Uterus (tissue), 4 donors: Measurements from ENCODE around the gene TMEM109. TPM values are rescaled to one million over a fixed set of nuclear protein-coding genes. Genes with fewer than 3 reads are reported as not detected.

ENCODE experiments used
- DNase-seq, 2 donors: peaks; one replicate each; pipeline ENCODE4 v3.0.0-alpha.2; 2019 to 2020
- H3K27ac ChIP-seq, 2 donors: fragments of 200-600 bp; sonication (generic); 1 replicate in 1 of 2; 2 replicates in 1 of 2; pipeline ENCODE4 v1.5.1; 2016 to 2018
- H3K27me3 ChIP-seq, 2 donors: fragments of 200-600 bp; sonication (generic); one replicate each; pipeline ENCODE4 v1.5.1; 2018 to 2019; ENCODE audit warnings: control low read depth in 1 of 2
- H3K36me3 ChIP-seq, 2 donors: fragments of 200-600 bp; sonication (generic); one replicate each; pipeline ENCODE4 v1.5.1; 2019; ENCODE audit warnings: control low read depth in 1 of 2
- H3K4me1 ChIP-seq, 2 donors: fragments of 200-600 bp; sonication (generic); one replicate each; pipeline ENCODE4 v1.5.1; 2018 to 2019; ENCODE audit warnings: control low read depth in 1 of 2
- H3K4me3 ChIP-seq, 2 donors: fragments of 200-600 bp; sonication (generic); 1 replicate in 1 of 2; 2 replicates in 1 of 2; pipeline ENCODE4 v1.5.1; 2018 to 2019; ENCODE audit warnings: mild to moderate bottlenecking in 1 of 2
- H3K9me3 ChIP-seq, 2 donors: fragments of 200-600 bp; sonication (generic); one replicate each; pipeline ENCODE4 v1.5.1; 2019; ENCODE audit warnings: control low read depth in 1 of 2
- CTCF ChIP-seq, 4 experiments: fragments of 200-600 bp in 2 of 4; fragments of 450-650 bp in 2 of 4; sonication (generic) in 2 of 4; IDR thresholded peaks; one replicate each; pipeline ENCODE4 v1.5.1; 2016 to 2019; ENCODE audit warnings: antibody characterized with exemption in 4 of 4, mild to moderate bottlenecking in 2 of 4, moderate library complexity in 1 of 4
- POLR2A ChIP-seq, 2 donors: fragments of 450-650 bp; IDR thresholded peaks; one replicate each; pipeline ENCODE4 v1.6.1; 2016; ENCODE audit warnings: antibody characterized with exemption in 2 of 2, mild to moderate bottlenecking in 1 of 2, moderate library complexity in 1 of 2
- intact Hi-C: fragments of 100-400 bp; cut with DNase I; formaldehyde crosslinking; loops from one replicate; pipeline ENCODE4 v1.15.1; 2023; ENCODE audit warnings: low total_unique reads
- total RNA-seq, 4 donors: library from RNA; depleted of rRNA in 3 of 4; stranded (reverse); fragments of >200 nt in 3 of 4; gene quantifications; one replicate each; pipeline versions ENCODE4 v1.1.0 to v1.2.4, GENCODE V29; 2014 to 2023
- donor health status: DM: yes; HTN: yes; CAD: no.

The TMEM109 gene
- total RNA-seq, 4 donors from 2014 or later: 37.1 to 155 (median 75.3) TPM

- no peaks in the 10 kb centered on the region for H3K36me3 ChIP-seq
These were observed 22.7 kb upstream of the TMEM109 start for GRCh38 chr11:60891103-60891741.

GRCh38 chr11:60895687-60896086 lies 18.3 kb upstream of the TMEM109 start:
- no peak for DNase-seq
- H3K36me3 ChIP-seq: no peaks in the 10 kb centered on the region
- no peak overlapping the region for H3K27ac ChIP-seq
- H3K9me3 ChIP-seq: no peaks in the 10 kb centered on the region
- H3K27me3 ChIP-seq: no peaks in the 10 kb centered on the region
- H3K4me1 ChIP-seq: no peaks in the 10 kb centered on the region
- intact Hi-C loops: no loop called here
- no peak overlapping the region for H3K4me3 ChIP-seq
- TF ChIP-seq CTCF (IDR thresholded peaks at IDR 0.05): no peak
- no peak for TF ChIP-seq POLR2A (IDR thresholded peaks at IDR 0.05)

More at GRCh38 chr11:60891103-60891741, 22.7 kb upstream of the TMEM109 start:
- intact Hi-C loops: no loop called here
- no peaks in the 10 kb centered on the region for H3K4me1 ChIP-seq
- TF ChIP-seq CTCF (IDR thresholded peaks at IDR 0.05) (no peak), POLR2A (IDR thresholded peaks at IDR 0.05) (no peak)
- no peaks in the 10 kb centered on the region for H3K27me3 ChIP-seq
- no peak overlapping the region for H3K27ac ChIP-seq
- H3K4me3 ChIP-seq: no peak overlapping the region
- no peaks in the 10 kb centered on the region for H3K9me3 ChIP-seq
- peak in 1 of 2 donors; percentile 28 for DNase-seq

- Histone ChIP-seq H3K4me3 (no peak overlapping the region), H3K27ac (no peak overlapping the region), H3K9me3 (no peaks in the 10 kb centered on the region), H3K4me1 (no peaks in the 10 kb centered on the region), H3K36me3 (no peaks in the 10 kb centered on the region), H3K27me3 (no peaks in the 10 kb centered on the region)
- intact Hi-C loops: no loop called here
- peak in 1 of 2 donors; percentile 1 for DNase-seq
- no peak for TF ChIP-seq POLR2A (IDR thresholded peaks at IDR 0.05)
- no peak for TF ChIP-seq CTCF (IDR thresholded peaks at IDR 0.05)
These were observed 16.5 kb upstream of the TMEM109 start for GRCh38 chr11:60897496-60897895.

- Histone ChIP-seq H3K36me3 (no peaks in the 10 kb centered on the region), H3K4me3 (no peak overlapping the region), H3K27me3 (no peaks in the 10 kb centered on the region), H3K27ac (no peak overlapping the region), H3K4me1 (no peaks in the 10 kb centered on the region), H3K9me3 (no peaks in the 10 kb centered on the region)
- intact Hi-C loops: no loop called here
- DNase-seq: peak in 1 of 2 donors; percentile 34
- TF ChIP-seq POLR2A (IDR thresholded peaks at IDR 0.05) (no peak), CTCF (IDR thresholded peaks at IDR 0.05) (peak; percentile 78 to 95 (median 88))
These were observed 14.7 kb upstream of the TMEM109 start for GRCh38 chr11:60899046-60899936.

GRCh38 chr11:60899977-60900376 lies 14.0 kb upstream of the TMEM109 start:
- Histone ChIP-seq H3K36me3 (no peaks in the 10 kb centered on the region), H3K4me1 (peaks cover 5% of the 10 kb centered on the region in 2 donors), H3K4me3 (no peak overlapping the region), H3K27ac (no peak overlapping the region), H3K9me3 (no peaks in the 10 kb centered on the region), H3K27me3 (no peaks in the 10 kb centered on the region)
- intact Hi-C loops: no loop called here
- no peak for DNase-seq
- TF ChIP-seq CTCF (IDR thresholded peaks at IDR 0.05): no peak
- no peak for TF ChIP-seq POLR2A (IDR thresholded peaks at IDR 0.05)
